ENCODE measurements around the gene DSCAML1. TPM values are rescaled to one million over a fixed set of nuclear protein-coding genes. Genes with fewer than 3 reads are reported as not detected.

DSCAML1 gene
- total RNA-seq, 2 donors from 2014 or later = 0.21 to 0.41 TPM

DNA sequence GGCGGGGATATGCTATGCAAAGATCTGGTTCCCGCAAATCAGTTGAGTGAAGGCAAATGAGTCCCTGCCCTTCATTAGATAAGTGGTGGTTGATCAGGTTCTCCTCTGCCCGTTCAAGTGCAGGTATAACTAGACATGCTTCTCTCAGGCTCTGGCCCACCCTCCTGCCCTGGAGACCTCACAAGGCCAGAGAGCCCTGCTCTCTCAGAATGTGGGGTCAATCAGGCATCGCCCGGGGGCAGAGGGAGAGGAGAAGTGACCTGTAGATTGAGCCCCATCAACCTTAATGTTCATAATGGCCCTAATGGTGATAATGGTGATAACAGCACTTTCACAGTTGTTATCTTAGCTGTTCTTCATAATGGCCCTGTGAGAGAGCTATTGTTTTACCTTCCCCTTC is 224.3 kb downstream of the DSCAML1 start:
- H3K36me3 ChIP-seq = no peaks in the 10 kb centered on the region

GRCh38 chr11:117572129-117572528 is 224.9 kb downstream of the DSCAML1 start:
- no peaks in the 10 kb centered on the region for H3K27me3 ChIP-seq (replicated peaks; ENCODE audit: insufficient read depth)
- TF ChIP-seq, protein P1, sequence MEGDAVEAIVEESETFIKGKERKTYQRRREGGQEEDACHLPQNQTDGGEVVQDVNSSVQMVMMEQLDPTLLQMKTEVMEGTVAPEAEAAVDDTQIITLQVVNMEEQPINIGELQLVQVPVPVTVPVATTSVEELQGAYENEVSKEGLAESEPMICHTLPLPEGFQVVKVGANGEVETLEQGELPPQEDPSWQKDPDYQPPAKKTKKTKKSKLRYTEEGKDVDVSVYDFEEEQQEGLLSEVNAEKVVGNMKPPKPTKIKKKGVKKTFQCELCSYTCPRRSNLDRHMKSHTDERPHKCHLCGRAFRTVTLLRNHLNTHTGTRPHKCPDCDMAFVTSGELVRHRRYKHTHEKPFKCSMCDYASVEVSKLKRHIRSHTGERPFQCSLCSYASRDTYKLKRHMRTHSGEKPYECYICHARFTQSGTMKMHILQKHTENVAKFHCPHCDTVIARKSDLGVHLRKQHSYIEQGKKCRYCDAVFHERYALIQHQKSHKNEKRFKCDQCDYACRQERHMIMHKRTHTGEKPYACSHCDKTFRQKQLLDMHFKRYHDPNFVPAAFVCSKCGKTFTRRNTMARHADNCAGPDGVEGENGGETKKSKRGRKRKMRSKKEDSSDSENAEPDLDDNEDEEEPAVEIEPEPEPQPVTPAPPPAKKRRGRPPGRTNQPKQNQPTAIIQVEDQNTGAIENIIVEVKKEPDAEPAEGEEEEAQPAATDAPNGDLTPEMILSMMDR (IDR thresholded peaks at IDR 0.05) = no peak
- DNase-seq (ENCODE audit: low spot score) (no peak), ATAC-seq (ENCODE audit: insufficient number of reproducible peaks, low FRiP score, low read depth) (no peak)
- no peaks in the 10 kb centered on the region for H3K9me3 ChIP-seq
- H3K4me3 ChIP-seq = no peak overlapping the region
- no peaks in the 10 kb centered on the region for H3K4me1 ChIP-seq (ENCODE audit: control insufficient read depth in 1 of 2, low read depth in 2 of 2)
- no peak overlapping the region for H3K27ac ChIP-seq
- no peaks in the 10 kb centered on the region for H3K36me3 ChIP-seq

More for the DNA sequence above, 224.3 kb downstream of the DSCAML1 start:
- no peaks in the 10 kb centered on the region for H3K9me3 ChIP-seq
- no peaks in the 10 kb centered on the region for H3K4me1 ChIP-seq (ENCODE audit: control insufficient read depth in 1 of 2, low read depth in 2 of 2)
- H3K4me3 ChIP-seq = no peak overlapping the region
- DNase-seq (ENCODE audit: low spot score) = no peak
- H3K27ac ChIP-seq = no peak overlapping the region
- ATAC-seq (ENCODE audit: insufficient number of reproducible peaks, low FRiP score, low read depth) = no peak
- H3K27me3 ChIP-seq (replicated peaks; ENCODE audit: insufficient read depth) = no peaks in the 10 kb centered on the region
- TF ChIP-seq, protein P1 (IDR thresholded peaks at IDR 0.05) = no peak

- H3K36me3 ChIP-seq = no peaks in the 10 kb centered on the region
- H3K27ac ChIP-seq = no peak overlapping the region
- no peak overlapping the region for H3K4me3 ChIP-seq
- H3K27me3 ChIP-seq (replicated peaks; ENCODE audit: insufficient read depth) = no peaks in the 10 kb centered on the region
- no peaks in the 10 kb centered on the region for H3K4me1 ChIP-seq (ENCODE audit: control insufficient read depth in 1 of 2, low read depth in 2 of 2)
- ATAC-seq (ENCODE audit: insufficient number of reproducible peaks, low FRiP score, low read depth) (no peak), DNase-seq (ENCODE audit: low spot score) (no peak)
- no peaks in the 10 kb centered on the region for H3K9me3 ChIP-seq
- TF ChIP-seq, protein P1 (IDR thresholded peaks at IDR 0.05) = no peak
Observed at GRCh38 chr11:117570701-117571100, 226.3 kb downstream of the DSCAML1 start.

GRCh38 chr11:117569911-117570310 is 227.1 kb downstream of the DSCAML1 start:
- no peak overlapping the region for H3K27ac ChIP-seq
- no peak for ATAC-seq (ENCODE audit: insufficient number of reproducible peaks, low FRiP score, low read depth)
- TF ChIP-seq, protein P1 (IDR thresholded peaks at IDR 0.05) = no peak
- H3K4me1 ChIP-seq (ENCODE audit: control insufficient read depth in 1 of 2, low read depth in 2 of 2) = no peaks in the 10 kb centered on the region
- H3K36me3 ChIP-seq = no peaks in the 10 kb centered on the region
- no peaks in the 10 kb centered on the region for H3K9me3 ChIP-seq
- no peak overlapping the region for H3K4me3 ChIP-seq
- no peaks in the 10 kb centered on the region for H3K27me3 ChIP-seq (replicated peaks; ENCODE audit: insufficient read depth)
- DNase-seq (ENCODE audit: low spot score) = no peak

- Histone ChIP-seq H3K27me3 (replicated peaks; ENCODE audit: insufficient read depth) (no peaks in the 10 kb centered on the region), H3K4me3 (no peak overlapping the region), H3K4me1 (ENCODE audit: control insufficient read depth in 1 of 2, low read depth in 2 of 2) (no peaks in the 10 kb centered on the region), H3K27ac (no peak overlapping the region), H3K36me3 (no peaks in the 10 kb centered on the region), H3K9me3 (no peaks in the 10 kb centered on the region)
- DNase-seq (ENCODE audit: low spot score) = no peak
- no peak for ATAC-seq (ENCODE audit: insufficient number of reproducible peaks, low FRiP score, low read depth)
- TF ChIP-seq, protein P1 (IDR thresholded peaks at IDR 0.05) = no peak
Observed at GRCh38 chr11:117565709-117566108, 231.3 kb downstream of the DSCAML1 start.

Measured in thoracic aorta (tissue), 2 donors.